CD4-positive, CD25-positive, alpha-beta regulatory T cell (primary cell): ENCODE measurements around the gene FLYWCH1. TPM values are rescaled to one million over a fixed set of nuclear protein-coding genes. Genes with fewer than 3 reads are reported as not detected.

Experiments used
- ATAC-seq, 2 donors: fragments of 150-1000 bp; cut with Tn5 transposase; one replicate each; pipeline ENCODE4 v1.10.0; 2021; ENCODE audit warnings: low read depth in 2 of 2, moderate number of reproducible peaks in 2 of 2, moderate library complexity in 1 of 2
- DNase-seq, 3 donors: peaks; one replicate each; pipeline versions ENCODE4 v3.0.0 to v3.0.0-alpha.2; 2012 to 2022; ENCODE audit warnings: mixed read lengths in 1 of 3
- H3K27ac ChIP-seq: one replicate; pipeline ENCODE4 v1.7.0; 2013; ENCODE audit warnings: mild to moderate bottlenecking, low read length; ENCODE audit not compliant: insufficient read depth, poor library complexity, severe bottlenecking
- H3K27me3 ChIP-seq: one replicate; pipeline ENCODE4 v1.7.0; 2013; ENCODE audit warnings: low read length; ENCODE audit not compliant: control insufficient read depth, insufficient read depth
- H3K36me3 ChIP-seq: one replicate; pipeline ENCODE4 v1.7.0; 2013; ENCODE audit warnings: mild to moderate bottlenecking, low read length, moderate library complexity; ENCODE audit not compliant: control insufficient read depth, insufficient read depth
- H3K4me1 ChIP-seq: 2 replicates; pipeline ENCODE4 v1.7.0; 2013; ENCODE audit warnings: mild to moderate bottlenecking, low read length; ENCODE audit not compliant: insufficient read depth, control insufficient read depth, poor library complexity, severe bottlenecking
- H3K4me3 ChIP-seq: one replicate; pipeline ENCODE4 v1.7.0; 2013; ENCODE audit warnings: low read depth, mild to moderate bottlenecking, low read length, moderate library complexity
- H3K9me3 ChIP-seq, 2 experiments: 1 replicate in 1 of 2; 2 replicates in 1 of 2; pipeline ENCODE4 v1.7.0; 2013; ENCODE audit warnings: low read length in 2 of 2, mild to moderate bottlenecking in 1 of 2, moderate library complexity in 1 of 2; ENCODE audit not compliant: control insufficient read depth in 2 of 2
- H3K27ac Mint-ChIP-seq, 3 donors: one replicate each; pipeline ENCODE4 v1.8.0; 2020 to 2022; ENCODE audit warnings: mild to moderate bottlenecking in 3 of 3, mixed read lengths in 3 of 3, moderate library complexity in 2 of 3
- H3K27me3 Mint-ChIP-seq: one replicate; pipeline ENCODE4 v1.8.0; 2022; ENCODE audit warnings: mild to moderate bottlenecking, mixed read lengths
- H3K36me3 Mint-ChIP-seq: one replicate; pipeline ENCODE4 v1.8.0; 2020; ENCODE audit warnings: mixed read lengths
- H3K4me1 Mint-ChIP-seq, 4 donors: one replicate each; pipeline ENCODE4 v1.8.0; 2020 to 2022; ENCODE audit warnings: mixed read lengths in 4 of 4, mild to moderate bottlenecking in 1 of 4
- H3K4me3 Mint-ChIP-seq, 4 donors: one replicate each; pipeline ENCODE4 v1.8.0; 2020 to 2022; ENCODE audit warnings: mild to moderate bottlenecking in 4 of 4, mixed read lengths in 4 of 4, moderate library complexity in 3 of 4
- H3K9me3 Mint-ChIP-seq, 7 donors: one replicate each; pipeline ENCODE4 v1.8.0; 2020 to 2022; ENCODE audit warnings: mixed read lengths in 7 of 7, mild to moderate bottlenecking in 3 of 7, moderate library complexity in 2 of 7
- polyA plus RNA-seq, 4 donors: library from polyadenylated mRNA; unstranded; fragments of 300-500 nt; fragmentation: Illumina TruSeq; gene quantifications; one replicate each; pipeline ENCODE4 v1.2.3, GENCODE V29; 2021
- total RNA-seq: library from RNA; stranded (reverse); gene quantifications from one replicate; pipeline ENCODE4 v1.2.3, GENCODE V29; 2022

The FLYWCH1 gene
- total and polyA plus RNA-seq, 5 donors from 2014 or later, result 6.6 to 74.8 (median 13.1) TPM

DNA sequence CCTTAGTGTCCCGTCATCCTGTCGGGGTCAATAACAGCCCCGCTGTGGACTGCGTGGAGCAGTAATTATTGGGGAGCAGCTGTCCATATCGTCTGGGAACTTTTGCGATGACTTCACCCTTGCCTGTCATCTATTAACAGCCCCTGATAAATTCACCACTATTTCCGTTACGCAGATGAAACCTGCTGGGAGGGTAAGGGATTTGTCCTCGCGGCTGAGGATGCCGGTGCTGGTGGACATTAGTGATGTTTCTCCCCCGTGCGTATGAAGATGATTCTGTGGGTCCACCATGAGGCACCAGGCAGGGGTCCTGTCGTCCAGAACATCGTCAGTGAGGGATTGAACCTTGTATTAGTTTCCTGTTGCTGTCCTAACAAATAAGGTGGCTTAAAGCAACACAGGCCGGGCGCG is 27.7 kb upstream of the FLYWCH1 start:
- no peaks in the 10 kb centered on the region for H3K9me3 Mint-ChIP-seq
- no peaks in the 10 kb centered on the region for H3K27me3 Mint-ChIP-seq
- H3K36me3 Mint-ChIP-seq, result no peaks in the 10 kb centered on the region
- H3K27ac Mint-ChIP-seq, result peak overlapping the region; percentile 80 to 90 (median 90)
- peaks cover 0 to 26% (median 20%) of the 10 kb centered on the region in 4 donors for H3K4me1 Mint-ChIP-seq
- H3K4me1 ChIP-seq, result peaks cover 17% of the 10 kb centered on the region
- peak overlapping the region; percentile 65 for H3K4me3 ChIP-seq
- H3K4me3 Mint-ChIP-seq, result peak overlapping the region; percentile 85 to 93 (median 88)
- H3K9me3 ChIP-seq, result no peaks in the 10 kb centered on the region
- H3K27ac ChIP-seq, result no peak overlapping the region
- DNase-seq (no peak), ATAC-seq (no peak)
- H3K27me3 ChIP-seq, result peaks cover 2% of the 10 kb centered on the region
- no peaks in the 10 kb centered on the region for H3K36me3 ChIP-seq

DNA sequence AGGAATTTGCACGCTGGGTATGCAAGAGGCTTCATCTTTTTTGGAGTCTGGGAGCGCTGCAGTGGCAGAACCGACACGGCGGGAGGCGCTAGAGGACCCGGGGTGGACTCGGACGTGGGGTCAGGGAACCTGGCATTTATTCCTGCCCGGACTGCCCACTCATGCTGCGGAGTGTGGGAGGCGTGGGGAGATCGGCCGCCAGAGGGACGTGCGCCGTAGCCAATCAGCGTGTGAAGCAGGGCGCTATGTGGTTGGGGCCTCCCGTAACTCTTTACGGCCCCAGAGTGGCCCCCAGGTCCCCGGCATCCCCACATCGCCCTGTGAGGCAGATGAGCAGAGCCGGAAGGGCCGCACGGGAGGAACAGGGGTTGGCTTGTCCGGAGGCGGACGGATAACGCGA is 17.5 kb upstream of the FLYWCH1 start:
- no peak for ATAC-seq
- no peak overlapping the region for H3K4me3 ChIP-seq
- no peaks in the 10 kb centered on the region for H3K9me3 ChIP-seq
- H3K4me3 Mint-ChIP-seq, result no peak overlapping the region
- H3K9me3 Mint-ChIP-seq, result no peaks in the 10 kb centered on the region
- no peaks in the 10 kb centered on the region for H3K36me3 Mint-ChIP-seq
- no peak for DNase-seq
- no peaks in the 10 kb centered on the region for H3K4me1 ChIP-seq
- no peaks in the 10 kb centered on the region for H3K27me3 ChIP-seq
- no peaks in the 10 kb centered on the region for H3K27me3 Mint-ChIP-seq
- no peak overlapping the region for H3K27ac ChIP-seq
- no peaks in the 10 kb centered on the region for H3K4me1 Mint-ChIP-seq
- peaks cover 3% of the 10 kb centered on the region for H3K36me3 ChIP-seq
- no peak overlapping the region for H3K27ac Mint-ChIP-seq

DNA sequence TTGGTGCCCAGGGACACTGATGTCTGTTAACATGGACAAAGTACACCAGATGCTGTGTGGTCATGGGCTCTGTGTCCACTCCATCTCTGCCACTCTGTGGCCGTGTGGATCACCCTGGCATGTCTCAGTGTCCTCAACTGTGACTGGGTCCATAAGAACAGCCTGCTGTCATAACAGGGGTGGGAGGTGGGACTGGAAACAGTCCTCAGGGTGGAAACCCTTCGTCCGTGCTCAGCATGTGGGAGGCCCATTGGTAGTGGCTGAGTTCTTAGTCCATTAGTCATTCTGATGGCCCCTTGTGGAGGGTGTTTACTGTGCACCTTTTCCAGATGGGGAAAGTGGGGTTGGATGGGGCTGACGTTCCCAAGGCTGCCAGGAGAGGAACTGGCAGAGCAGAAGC is 15.9 kb upstream of the FLYWCH1 start:
- H3K27me3 ChIP-seq, result no peaks in the 10 kb centered on the region
- Mint-ChIP-seq H3K4me1 (no peaks in the 10 kb centered on the region), H3K4me3 (no peak overlapping the region), H3K9me3 (no peaks in the 10 kb centered on the region), H3K27me3 (no peaks in the 10 kb centered on the region), H3K36me3 (no peaks in the 10 kb centered on the region), H3K27ac (no peak overlapping the region)
- no peak overlapping the region for H3K4me3 ChIP-seq
- H3K4me1 ChIP-seq, result no peaks in the 10 kb centered on the region
- H3K36me3 ChIP-seq, result peaks cover 3% of the 10 kb centered on the region
- no peak overlapping the region for H3K27ac ChIP-seq
- no peak for DNase-seq
- no peak for ATAC-seq
- no peaks in the 10 kb centered on the region for H3K9me3 ChIP-seq

DNA sequence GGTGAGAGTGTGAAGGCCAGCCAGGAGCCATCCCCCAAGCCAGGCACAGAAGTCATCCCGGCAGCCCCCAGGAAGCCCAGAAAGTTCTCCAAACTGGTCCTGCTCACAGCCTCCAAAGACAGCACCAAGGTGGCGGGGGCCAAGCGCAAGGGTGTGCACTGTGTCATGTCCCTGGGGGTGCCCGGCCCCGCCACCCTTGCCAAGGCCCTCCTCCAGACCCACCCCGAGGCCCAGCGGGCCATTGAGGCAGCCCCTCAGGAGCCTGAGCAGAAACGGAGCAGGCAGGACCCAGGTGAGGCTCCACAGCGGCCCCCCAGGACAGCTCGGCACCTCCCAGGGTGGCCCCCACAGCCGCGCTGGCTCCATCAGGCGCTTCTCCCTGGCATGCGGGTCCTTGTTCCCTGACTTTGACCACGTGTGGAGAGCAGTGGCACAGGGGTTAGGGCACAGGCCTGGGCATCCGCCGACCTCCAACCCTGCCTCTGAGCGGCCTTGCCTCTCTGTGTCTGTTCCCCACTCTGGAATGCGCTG is 15.2 kb upstream of the FLYWCH1 start:
- no peak overlapping the region for H3K4me3 ChIP-seq
- DNase-seq (no peak), ATAC-seq (no peak)
- no peaks in the 10 kb centered on the region for H3K36me3 Mint-ChIP-seq
- H3K4me3 Mint-ChIP-seq, result no peak overlapping the region
- no peaks in the 10 kb centered on the region for H3K4me1 ChIP-seq
- H3K9me3 ChIP-seq, result no peaks in the 10 kb centered on the region
- peaks cover 3% of the 10 kb centered on the region for H3K36me3 ChIP-seq
- no peaks in the 10 kb centered on the region for H3K9me3 Mint-ChIP-seq
- no peaks in the 10 kb centered on the region for H3K4me1 Mint-ChIP-seq
- no peak overlapping the region for H3K27ac Mint-ChIP-seq
- H3K27me3 ChIP-seq, result no peaks in the 10 kb centered on the region
- no peaks in the 10 kb centered on the region for H3K27me3 Mint-ChIP-seq
- H3K27ac ChIP-seq, result no peak overlapping the region

GRCh38 chr16:2897110-2897509 is 14.6 kb upstream of the FLYWCH1 start:
- ATAC-seq (peak; percentile 30 to 41), DNase-seq (no peak)
- no peaks in the 10 kb centered on the region for H3K36me3 Mint-ChIP-seq
- no peak overlapping the region for H3K27ac ChIP-seq
- no peak overlapping the region for H3K27ac Mint-ChIP-seq
- H3K36me3 ChIP-seq, result peaks cover 3% of the 10 kb centered on the region
- H3K27me3 ChIP-seq, result no peaks in the 10 kb centered on the region
- H3K9me3 Mint-ChIP-seq, result no peaks in the 10 kb centered on the region
- H3K9me3 ChIP-seq, result no peaks in the 10 kb centered on the region
- H3K4me3 ChIP-seq, result no peak overlapping the region
- no peaks in the 10 kb centered on the region for H3K27me3 Mint-ChIP-seq
- H3K4me1 ChIP-seq, result no peaks in the 10 kb centered on the region
- H3K4me3 Mint-ChIP-seq, result no peak overlapping the region
- H3K4me1 Mint-ChIP-seq, result no peaks in the 10 kb centered on the region

GRCh38 chr16:2898831-2899563 is 12.7 kb upstream of the FLYWCH1 start:
- peaks cover 4% of the 10 kb centered on the region for H3K4me1 ChIP-seq
- peaks cover 3% of the 10 kb centered on the region for H3K36me3 ChIP-seq
- H3K36me3 Mint-ChIP-seq, result no peaks in the 10 kb centered on the region
- H3K27me3 ChIP-seq, result no peaks in the 10 kb centered on the region
- ATAC-seq (no peak), DNase-seq (no peak)
- no peaks in the 10 kb centered on the region for H3K9me3 ChIP-seq
- no peaks in the 10 kb centered on the region for H3K27me3 Mint-ChIP-seq
- no peak overlapping the region for H3K27ac Mint-ChIP-seq
- H3K9me3 Mint-ChIP-seq, result no peaks in the 10 kb centered on the region
- H3K4me3 Mint-ChIP-seq, result no peak overlapping the region
- H3K27ac ChIP-seq, result no peak overlapping the region
- H3K4me3 ChIP-seq, result no peak overlapping the region
- peaks cover 0 to 3% (median 3%) of the 10 kb centered on the region in 4 donors for H3K4me1 Mint-ChIP-seq

DNA sequence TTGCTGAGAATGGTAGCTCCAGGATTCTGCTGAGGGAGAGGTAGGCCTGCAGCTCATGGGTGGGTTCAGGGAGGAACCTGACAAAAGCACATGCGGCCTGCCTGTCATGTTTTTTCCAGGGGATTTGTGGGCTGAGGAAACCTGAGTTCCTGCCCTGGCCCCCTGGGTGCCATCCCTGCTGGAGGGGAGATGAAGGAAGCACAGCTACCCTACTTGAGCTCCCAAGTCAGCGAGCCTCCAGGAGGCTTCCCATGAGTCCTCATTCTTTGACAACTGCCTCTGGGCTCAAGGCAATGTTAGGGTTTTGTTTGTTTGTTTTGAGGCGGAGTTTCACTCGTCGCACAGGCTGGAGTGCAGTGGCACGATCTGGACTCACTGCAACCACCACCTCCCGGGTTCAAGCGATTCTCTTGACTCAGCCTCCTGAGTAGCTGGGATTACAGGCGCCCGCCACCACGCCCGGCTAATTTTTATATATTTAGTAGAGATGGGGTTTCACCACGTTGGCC is 12.1 kb upstream of the FLYWCH1 start:
- Histone ChIP-seq H3K4me1 (peaks cover 8% of the 10 kb centered on the region), H3K36me3 (peaks cover 3% of the 10 kb centered on the region), H3K4me3 (no peak overlapping the region), H3K27ac (no peak overlapping the region), H3K9me3 (no peaks in the 10 kb centered on the region), H3K27me3 (no peaks in the 10 kb centered on the region)
- Mint-ChIP-seq H3K4me3 (no peak overlapping the region), H3K27ac (no peak overlapping the region), H3K27me3 (no peaks in the 10 kb centered on the region), H3K9me3 (no peaks in the 10 kb centered on the region), H3K4me1 (peaks cover 0 to 7% (median 6%) of the 10 kb centered on the region in 4 donors), H3K36me3 (no peaks in the 10 kb centered on the region)
- ATAC-seq (no peak), DNase-seq (no peak)
